Karpas-422 (cell line): ENCODE results near the gene ABLIM1. TPM values are rescaled to one million over a fixed set of nuclear protein-coding genes. Genes with fewer than 3 reads are reported as not detected.

ENCODE experiments used
- DNase-seq: peaks from one replicate; pipeline ENCODE4 v3.0.0-alpha.2; 2015
- H2AFZ ChIP-seq: fragments of 200-600 bp; sonication (generic); 2 replicates; pipeline ENCODE4 v1.6.1; 2014; ENCODE audit warnings: antibody characterized with exemption, low read length, mixed read lengths
- H3K27ac ChIP-seq: fragments of 200-600 bp; sonication (generic); 2 replicates; pipeline ENCODE4 v1.5.1; 2014; ENCODE audit warnings: mild to moderate bottlenecking, low read length, moderate library complexity
- H3K27me3 ChIP-seq: fragments of 200-600 bp; sonication (generic); 2 replicates; pipeline ENCODE4 v1.6.1; 2014; ENCODE audit warnings: low read length, mixed read lengths
- H3K36me3 ChIP-seq: fragments of 200-600 bp; sonication (generic); 2 replicates; pipeline ENCODE4 v1.6.1; 2014; ENCODE audit warnings: low read length, mixed read lengths; ENCODE audit not compliant: insufficient read depth
- H3K4me1 ChIP-seq: fragments of 200-600 bp; sonication (generic); 2 replicates; pipeline ENCODE4 v1.6.1; 2014; ENCODE audit warnings: mild to moderate bottlenecking, low read length, mixed read lengths
- H3K4me2 ChIP-seq: fragments of 200-600 bp; sonication (generic); 2 replicates; pipeline ENCODE4 v1.6.1; 2014; ENCODE audit warnings: low read length, low read depth, mild to moderate bottlenecking; ENCODE audit not compliant: poor library complexity, severe bottlenecking
- H3K4me3 ChIP-seq: fragments of 200-600 bp; sonication (generic); 2 replicates; pipeline ENCODE4 v1.5.1; 2014; ENCODE audit warnings: mild to moderate bottlenecking, antibody characterized with exemption, low read length, mixed read lengths
- H3K79me2 ChIP-seq: fragments of 200-600 bp; sonication (generic); 2 replicates; pipeline ENCODE4 v1.6.1; 2014; ENCODE audit warnings: mild to moderate bottlenecking, low read length, mixed read lengths
- H3K9ac ChIP-seq: fragments of 200-600 bp; sonication (generic); 2 replicates; pipeline ENCODE4 v1.6.0; 2014; ENCODE audit warnings: low read length
- H3K9me2 ChIP-seq: fragments of 200-600 bp; sonication (generic), shearing (Covaris generic); replicated peaks from 2 replicates; pipeline ENCODE4 v1.6.0; 2014; ENCODE audit warnings: mild to moderate bottlenecking, low read length, moderate library complexity; ENCODE audit not compliant: insufficient read depth
- H3K9me3 ChIP-seq: fragments of 300-700, 200-600 bp; sonication (generic); 2 replicates; pipeline ENCODE4 v1.6.1; 2014; ENCODE audit warnings: low read length, mixed read lengths
- H4K20me1 ChIP-seq: fragments of 200-600 bp; sonication (generic); 2 replicates; pipeline ENCODE4 v1.6.1; 2014; ENCODE audit warnings: mild to moderate bottlenecking, antibody characterized with exemption, low read length, low read depth; ENCODE audit not compliant: insufficient read depth
- total RNA-seq: library from RNA; depleted of rRNA; stranded (reverse); fragments of >200 nt; shearing (Covaris generic); gene quantifications from 2 replicates; pipeline ENCODE4 v1.2.3, GENCODE V29; 2014; ENCODE audit warnings: low replicate concordance

The ABLIM1 gene
- total RNA-seq, 1 experiment from 2014 or later: 131 TPM

GRCh38 chr10:114520453-114520852 lies 137.6 kb downstream of the ABLIM1 start:
- peak overlapping the region; percentile 37 for H3K4me2 ChIP-seq
- H3K79me2 ChIP-seq: peaks cover 100% of the 10 kb centered on the region

GRCh38 chr10:114519756-114520293 lies 138.2 kb downstream of the ABLIM1 start:
- Histone ChIP-seq H2AFZ (no peak overlapping the region), H3K4me3 (no peak overlapping the region), H3K4me1 (peaks cover 100% of the 10 kb centered on the region), H3K9me3 (no peaks in the 10 kb centered on the region), H3K27me3 (no peaks in the 10 kb centered on the region), H3K27ac (peak overlapping the region; percentile 5), H3K36me3 (peaks cover 4% of the 10 kb centered on the region; the same call in 1 of the 2 replicates), H4K20me1 (peaks cover 90% of the 10 kb centered on the region), H3K79me2 (peaks cover 100% of the 10 kb centered on the region), H3K4me2 (peak overlapping the region; percentile 37), H3K9me2 (no peaks in the 10 kb centered on the region), H3K9ac (no peak overlapping the region; the same call in 1 of the 2 replicates)
- no peak for DNase-seq

More at GRCh38 chr10:114520453-114520852, 137.6 kb downstream of the ABLIM1 start:
- Histone ChIP-seq H3K9me3 (no peaks in the 10 kb centered on the region), H3K4me1 (peaks cover 99% of the 10 kb centered on the region), H4K20me1 (peaks cover 90% of the 10 kb centered on the region), H3K9me2 (no peaks in the 10 kb centered on the region), H3K36me3 (peaks cover 4% of the 10 kb centered on the region; the same call in 1 of the 2 replicates), H3K9ac (no peak overlapping the region), H2AFZ (no peak overlapping the region), H3K27me3 (no peaks in the 10 kb centered on the region), H3K27ac (peak overlapping the region; percentile 5; the same call in 1 of the 2 replicates), H3K4me3 (no peak overlapping the region)
- no peak for DNase-seq

GRCh38 chr10:114519306-114519669 lies 138.8 kb downstream of the ABLIM1 start:
- DNase-seq: no peak
- peaks cover 84% of the 10 kb centered on the region for H4K20me1 ChIP-seq
- H3K4me3 ChIP-seq: no peak overlapping the region
- peak overlapping the region; percentile 5 for H3K27ac ChIP-seq
- peak overlapping the region; percentile 37 for H3K4me2 ChIP-seq
- peaks cover 4% of the 10 kb centered on the region; the same call in 1 of the 2 replicates for H3K36me3 ChIP-seq
- H3K79me2 ChIP-seq: peaks cover 100% of the 10 kb centered on the region
- H3K9me2 ChIP-seq: no peaks in the 10 kb centered on the region
- peaks cover 100% of the 10 kb centered on the region for H3K4me1 ChIP-seq
- no peak overlapping the region for H3K9ac ChIP-seq
- no peak overlapping the region for H2AFZ ChIP-seq
- no peaks in the 10 kb centered on the region for H3K9me3 ChIP-seq
- no peaks in the 10 kb centered on the region for H3K27me3 ChIP-seq

GRCh38 chr10:114518401-114519305 lies 139.4 kb downstream of the ABLIM1 start:
- Histone ChIP-seq H3K9me2 (no peaks in the 10 kb centered on the region), H2AFZ (no peak overlapping the region), H3K36me3 (peaks cover 4% of the 10 kb centered on the region; the same call in 1 of the 2 replicates), H3K4me1 (peaks cover 100% of the 10 kb centered on the region), H3K9ac (0 out of 2 replicates have a peak overlapping the region, but pooled peaks have one; percentile 12), H3K27ac (peak overlapping the region; percentile 5; the same call in 1 of the 2 replicates), H4K20me1 (peaks cover 82% of the 10 kb centered on the region), H3K4me3 (no peak overlapping the region), H3K27me3 (no peaks in the 10 kb centered on the region), H3K9me3 (no peaks in the 10 kb centered on the region), H3K79me2 (peaks cover 100% of the 10 kb centered on the region), H3K4me2 (peak overlapping the region; percentile 37)
- DNase-seq: no peak

GRCh38 chr10:114517368-114518250 lies 140.5 kb downstream of the ABLIM1 start:
- H3K27me3 ChIP-seq: no peaks in the 10 kb centered on the region
- H4K20me1 ChIP-seq: peaks cover 76% of the 10 kb centered on the region
- peaks cover 93% of the 10 kb centered on the region for H3K4me1 ChIP-seq
- peaks cover 4% of the 10 kb centered on the region; the same call in 1 of the 2 replicates for H3K36me3 ChIP-seq
- H3K27ac ChIP-seq: peak overlapping the region; percentile 5; the same call in 1 of the 2 replicates
- no peak overlapping the region for H2AFZ ChIP-seq
- H3K4me3 ChIP-seq: no peak overlapping the region
- H3K9ac ChIP-seq: 0 out of 2 replicates have a peak overlapping the region, but pooled peaks have one; percentile 15
- no peaks in the 10 kb centered on the region for H3K9me2 ChIP-seq
- peak overlapping the region; percentile 41 for H3K4me2 ChIP-seq
- H3K79me2 ChIP-seq: peaks cover 100% of the 10 kb centered on the region
- no peaks in the 10 kb centered on the region for H3K9me3 ChIP-seq
- no peak for DNase-seq

- Histone ChIP-seq H4K20me1 (peaks cover 64% of the 10 kb centered on the region), H3K27me3 (no peaks in the 10 kb centered on the region), H3K9me3 (no peaks in the 10 kb centered on the region), H3K9me2 (no peaks in the 10 kb centered on the region), H3K27ac (peak overlapping the region; percentile 36), H3K79me2 (peaks cover 100% of the 10 kb centered on the region), H3K4me3 (no peak overlapping the region), H2AFZ (no peak overlapping the region), H3K36me3 (peaks cover 12% of the 10 kb centered on the region; the same call in 1 of the 2 replicates), H3K4me2 (peak overlapping the region; percentile 41), H3K9ac (no peak overlapping the region), H3K4me1 (peaks cover 81% of the 10 kb centered on the region)
- no peak for DNase-seq
Measured at GRCh38 chr10:114516356-114516755, 141.7 kb downstream of the ABLIM1 start.

- Histone ChIP-seq H3K27ac (peak overlapping the region; percentile 52), H3K4me1 (peaks cover 71% of the 10 kb centered on the region), H3K36me3 (0 out of 2 replicates have a peak, but pooled peaks cover 8% of the 10 kb centered on the region), H3K27me3 (no peaks in the 10 kb centered on the region), H3K9me3 (no peaks in the 10 kb centered on the region), H3K79me2 (peaks cover 99% of the 10 kb centered on the region), H3K4me2 (peak overlapping the region; percentile 41), H3K4me3 (peak overlapping the region; percentile 10; the same call in 1 of the 2 replicates), H3K9ac (no peak overlapping the region), H4K20me1 (peaks cover 59% of the 10 kb centered on the region), H2AFZ (no peak overlapping the region), H3K9me2 (no peaks in the 10 kb centered on the region)
- DNase-seq: no peak
Measured at GRCh38 chr10:114515298-114515914, 142.7 kb downstream of the ABLIM1 start.
